ENCODE results near the gene GPR155. TPM values are rescaled to one million over a fixed set of nuclear protein-coding genes. Genes with fewer than 3 reads are reported as not detected.

GPR155 gene
- polyA plus RNA-seq, 1 donor: 3.7 TPM

Other genes starting within 250 kb of the GPR155 start
- gene OLA1, start 238.5 kb downstream of the GPR155 start, polyA plus RNA-seq (ENCODE audit: insufficient read length): 221 TPM
- 0.23 TPM for gene SP9, start 152.1 kb downstream of the GPR155 start, polyA plus RNA-seq (ENCODE audit: insufficient read length)
- gene SCRN3, start 91.3 kb downstream of the GPR155 start, polyA plus RNA-seq (ENCODE audit: insufficient read length): 32.6 TPM
- 39.0 TPM for gene WIPF1, start 110.8 kb upstream of the GPR155 start, polyA plus RNA-seq (ENCODE audit: insufficient read length)